Measurements from ENCODE around the gene PLS1.

Gene PLS1

GRCh38 chr3:142638291-142638690 lies 42.1 kb downstream of the PLS1 start:
- TF ChIP-seq, protein P1, sequence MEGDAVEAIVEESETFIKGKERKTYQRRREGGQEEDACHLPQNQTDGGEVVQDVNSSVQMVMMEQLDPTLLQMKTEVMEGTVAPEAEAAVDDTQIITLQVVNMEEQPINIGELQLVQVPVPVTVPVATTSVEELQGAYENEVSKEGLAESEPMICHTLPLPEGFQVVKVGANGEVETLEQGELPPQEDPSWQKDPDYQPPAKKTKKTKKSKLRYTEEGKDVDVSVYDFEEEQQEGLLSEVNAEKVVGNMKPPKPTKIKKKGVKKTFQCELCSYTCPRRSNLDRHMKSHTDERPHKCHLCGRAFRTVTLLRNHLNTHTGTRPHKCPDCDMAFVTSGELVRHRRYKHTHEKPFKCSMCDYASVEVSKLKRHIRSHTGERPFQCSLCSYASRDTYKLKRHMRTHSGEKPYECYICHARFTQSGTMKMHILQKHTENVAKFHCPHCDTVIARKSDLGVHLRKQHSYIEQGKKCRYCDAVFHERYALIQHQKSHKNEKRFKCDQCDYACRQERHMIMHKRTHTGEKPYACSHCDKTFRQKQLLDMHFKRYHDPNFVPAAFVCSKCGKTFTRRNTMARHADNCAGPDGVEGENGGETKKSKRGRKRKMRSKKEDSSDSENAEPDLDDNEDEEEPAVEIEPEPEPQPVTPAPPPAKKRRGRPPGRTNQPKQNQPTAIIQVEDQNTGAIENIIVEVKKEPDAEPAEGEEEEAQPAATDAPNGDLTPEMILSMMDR (IDR thresholded peaks at IDR 0.05; ENCODE audit: low read depth, low read length, missing control alignments) = no peak
- H3K4me3 ChIP-seq (replicated peaks; ENCODE audit: low read depth, low read length) = no peak overlapping the region

GRCh38 chr3:142641504-142641903 lies 45.3 kb downstream of the PLS1 start:
- DNase-seq (ENCODE audit: extremely low read depth, low read depth) = no peak
- H3K4me3 ChIP-seq (replicated peaks; ENCODE audit: low read depth, low read length) = no peak overlapping the region

More at GRCh38 chr3:142638291-142638690, 42.1 kb downstream of the PLS1 start:
- DNase-seq (ENCODE audit: extremely low read depth, low read depth) = no peak

DNA sequence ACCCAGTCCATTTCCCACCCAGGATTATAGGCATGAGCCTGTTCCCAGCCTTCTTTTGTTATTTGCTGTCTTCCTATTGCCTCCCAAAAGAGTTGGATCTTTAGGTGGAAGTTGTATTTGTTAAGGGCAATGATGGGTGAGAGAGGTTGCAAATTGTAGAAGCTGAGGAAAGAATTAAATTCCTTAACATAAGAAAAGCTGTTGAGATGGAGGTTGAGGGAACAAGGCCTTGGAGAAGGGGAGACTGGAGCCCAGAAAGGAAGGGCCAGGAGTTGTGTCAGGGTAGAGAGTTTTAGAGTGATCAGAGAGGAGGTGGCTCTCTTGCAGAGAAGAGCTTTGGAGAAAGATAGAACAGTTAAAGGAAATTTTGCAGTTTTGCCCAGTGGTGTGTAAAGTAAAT lies 46.8 kb downstream of the PLS1 start:
- DNase-seq (ENCODE audit: extremely low read depth, low read depth) = no peak
- TF ChIP-seq, protein P1 (IDR thresholded peaks at IDR 0.05; ENCODE audit: low read depth, low read length, missing control alignments) = no peak
- H3K4me3 ChIP-seq (replicated peaks; ENCODE audit: low read depth, low read length) = no peak overlapping the region

More at GRCh38 chr3:142641504-142641903, 45.3 kb downstream of the PLS1 start:
- TF ChIP-seq, protein P1 (IDR thresholded peaks at IDR 0.05; ENCODE audit: low read depth, low read length, missing control alignments) = no peak

GRCh38 chr3:142644502-142644901 lies 48.3 kb downstream of the PLS1 start:
- DNase-seq (ENCODE audit: extremely low read depth, low read depth) = no peak
- no peak overlapping the region for H3K4me3 ChIP-seq (replicated peaks; ENCODE audit: low read depth, low read length)

GRCh38 chr3:142645236-142645793 lies 49.1 kb downstream of the PLS1 start:
- TF ChIP-seq, protein P1 (IDR thresholded peaks at IDR 0.05; ENCODE audit: low read depth, low read length, missing control alignments) = no peak
- peak; percentile 24 for DNase-seq (ENCODE audit: extremely low read depth, low read depth)
- H3K4me3 ChIP-seq (replicated peaks; ENCODE audit: low read depth, low read length) = no peak overlapping the region

More at GRCh38 chr3:142644502-142644901, 48.3 kb downstream of the PLS1 start:
- TF ChIP-seq, protein P1 (IDR thresholded peaks at IDR 0.05; ENCODE audit: low read depth, low read length, missing control alignments) = no peak

DNA sequence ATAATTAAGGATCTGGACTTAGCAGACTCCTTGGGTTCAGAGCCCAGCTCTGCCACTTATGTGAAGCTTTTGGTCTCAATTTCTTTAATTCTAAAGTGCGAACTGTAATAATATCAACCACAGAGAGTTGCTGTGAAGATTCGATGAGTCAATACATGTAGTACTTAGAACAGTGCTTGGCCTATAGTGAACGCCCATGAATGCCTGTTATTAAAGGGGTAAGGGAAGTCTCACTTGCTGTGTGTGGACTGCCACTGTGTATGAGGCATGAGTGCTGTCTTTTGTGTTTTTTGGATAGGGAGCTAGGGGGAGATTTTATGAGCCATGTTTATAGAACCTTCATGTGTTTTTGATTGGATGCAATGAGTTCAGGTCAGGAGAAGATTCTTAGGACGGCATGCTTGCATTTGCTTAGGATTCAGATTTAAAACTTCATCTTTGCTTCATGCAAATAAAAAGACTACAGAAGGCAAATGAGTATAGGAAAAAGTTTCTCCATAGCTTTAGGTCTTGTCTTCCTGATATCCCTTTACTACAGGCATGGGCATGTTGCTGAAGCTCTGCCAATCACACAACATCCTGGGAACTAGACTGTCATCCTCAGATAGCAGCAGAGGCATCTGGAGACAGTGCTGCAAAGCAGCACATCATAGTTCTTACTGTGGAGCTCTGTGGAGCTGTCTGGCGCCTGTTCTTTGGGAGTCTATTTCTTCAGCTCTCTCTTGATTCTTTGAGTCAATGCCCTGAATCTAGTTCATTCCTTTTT lies 50.0 kb downstream of the PLS1 start:
- no peak for DNase-seq (ENCODE audit: extremely low read depth, low read depth)
- no peak overlapping the region for H3K4me3 ChIP-seq (replicated peaks; ENCODE audit: low read depth, low read length)
- TF ChIP-seq, protein P1 (IDR thresholded peaks at IDR 0.05; ENCODE audit: low read depth, low read length, missing control alignments) = no peak
